Bronchial epithelial cell (primary cell): ENCODE data around the gene P2RX2. TPM values are rescaled to one million over a fixed set of nuclear protein-coding genes. Genes with fewer than 3 reads are reported as not detected.
A peak's percentile ranks its signal among the peaks of the same experiment; 100 is the strongest.

Source experiments
- DNase-seq: peaks from one replicate; pipeline ENCODE4 v3.0.0-alpha.2; 2010; ENCODE audit warnings: low read depth
- FAIRE-seq: peaks from 2 replicates; lab custom pipeline; 2011; peaks lifted over from hg19 to GRCh38; lab: Jason Lieb, UNC
- H3K27me3 ChIP-seq: 2 replicates; pipeline ENCODE4 v1.5.1; 2011; ENCODE audit warnings: low read length; ENCODE audit not compliant: control insufficient read depth, insufficient read depth
- H3K36me3 ChIP-seq: 2 replicates; pipeline ENCODE4 v1.5.1; 2011; ENCODE audit warnings: low read length; ENCODE audit not compliant: control insufficient read depth, insufficient read depth
- H3K4me3 ChIP-seq: 2 replicates; pipeline ENCODE4 v1.5.1; 2011; ENCODE audit warnings: mild to moderate bottlenecking, low read depth, low read length, control low read depth
- CTCF ChIP-seq: IDR thresholded peaks from 2 replicates; pipeline ENCODE4 v1.5.1; 2011; ENCODE audit warnings: mild to moderate bottlenecking, moderate library complexity, low read length, control low read depth, inconsistent platforms; ENCODE audit not compliant: insufficient read depth, severe bottlenecking
- total RNA-seq: library from RNA; depleted of rRNA; stranded (reverse); fragments of >200 nt; gene quantifications from 2 replicates; pipeline ENCODE4 v1.2.1, GENCODE V29; 2014

The P2RX2 gene
- total RNA-seq, 1 donor from 2014 or later: not detected

- Histone ChIP-seq H3K36me3 (peaks cover 30% of the 10 kb centered on the region), H3K27me3 (no peaks in the 10 kb centered on the region), H3K4me3 (no peak overlapping the region)
- TF ChIP-seq CTCF: no peak
- FAIRE-seq: no peak
- peak; percentile 17 for DNase-seq
These were observed 47.0 kb upstream of the P2RX2 start for GRCh38 chr12:132571598-132571997.

GRCh38 chr12:132572106-132572505 is 46.5 kb upstream of the P2RX2 start:
- Histone ChIP-seq H3K36me3 (peaks cover 26% of the 10 kb centered on the region), H3K27me3 (no peaks in the 10 kb centered on the region), H3K4me3 (no peak overlapping the region)
- no peak for FAIRE-seq
- TF ChIP-seq CTCF: no peak
- peak; percentile 24 for DNase-seq

- H3K36me3 ChIP-seq: peaks cover 29% of the 10 kb centered on the region
- no peak for TF ChIP-seq CTCF
- no peak overlapping the region for H3K4me3 ChIP-seq
- DNase-seq: no peak
- FAIRE-seq: no peak
- no peaks in the 10 kb centered on the region for H3K27me3 ChIP-seq
These were observed 45.5 kb upstream of the P2RX2 start for GRCh38 chr12:132572801-132573760.

GRCh38 chr12:132574271-132574996 is 44.1 kb upstream of the P2RX2 start:
- peaks cover 26% of the 10 kb centered on the region for H3K36me3 ChIP-seq
- H3K27me3 ChIP-seq: no peaks in the 10 kb centered on the region
- DNase-seq (no peak), FAIRE-seq (no peak)
- H3K4me3 ChIP-seq: no peak overlapping the region
- TF ChIP-seq CTCF: no peak

- no peak overlapping the region for H3K4me3 ChIP-seq
- no peak for TF ChIP-seq CTCF
- no peak for DNase-seq
- FAIRE-seq: no peak
- no peaks in the 10 kb centered on the region for H3K27me3 ChIP-seq
- peaks cover 23% of the 10 kb centered on the region for H3K36me3 ChIP-seq
These were observed 42.9 kb upstream of the P2RX2 start for GRCh38 chr12:132575661-132576060.
